Epithelial cell of prostate (primary cell): ENCODE results near the gene ACOT11.
"Not testable (repeated sequence)": the region's sequence is repeated elsewhere in the genome, so short reads cannot be mapped to it uniquely, and the experiment has no call there.

ENCODE experiments used
- DNase-seq: peaks from one replicate; pipeline ENCODE4 v3.0.0-alpha.2; 2011; ENCODE audit warnings: low read depth, low spot score
- H3K27ac ChIP-seq: fragments of 450-650 bp; 2 replicates; pipeline ENCODE4 v1.5.1; 2017; ENCODE audit warnings: mild to moderate bottlenecking

Gene ACOT11

GRCh38 chr1:54536656-54537055, 11.4 kb upstream of the ACOT11 start:
- not testable (repeated sequence) for DNase-seq, H3K27ac ChIP-seq

DNA sequence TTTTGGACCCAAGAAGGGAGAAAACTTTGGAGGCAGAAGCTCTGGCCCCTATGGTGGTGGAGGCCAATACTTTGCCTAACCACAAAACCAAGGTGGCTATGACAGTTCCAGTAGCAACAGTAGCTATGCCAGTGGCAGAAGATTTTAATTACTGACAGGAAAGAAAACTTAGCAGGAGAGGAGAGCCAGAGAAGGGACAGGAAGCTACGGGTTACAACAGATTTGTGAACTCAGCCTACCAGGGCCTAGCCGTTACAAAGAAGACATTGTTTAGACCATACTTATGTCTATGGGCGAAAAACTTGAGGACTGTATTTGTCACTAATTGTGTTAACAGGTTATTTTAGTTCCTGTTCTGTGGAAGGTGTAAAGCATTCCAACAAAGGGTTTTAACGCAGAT, 10.4 kb upstream of the ACOT11 start:
- no peak for DNase-seq
- H3K27ac ChIP-seq = no peak overlapping the region

- H3K27ac ChIP-seq = no peak overlapping the region
- no peak for DNase-seq
These were observed 9.5 kb upstream of the ACOT11 start for GRCh38 chr1:54538538-54538937.

- H3K27ac ChIP-seq = no peak overlapping the region
- no peak for DNase-seq
These were observed 7.3 kb upstream of the ACOT11 start for GRCh38 chr1:54540582-54541295.

DNA sequence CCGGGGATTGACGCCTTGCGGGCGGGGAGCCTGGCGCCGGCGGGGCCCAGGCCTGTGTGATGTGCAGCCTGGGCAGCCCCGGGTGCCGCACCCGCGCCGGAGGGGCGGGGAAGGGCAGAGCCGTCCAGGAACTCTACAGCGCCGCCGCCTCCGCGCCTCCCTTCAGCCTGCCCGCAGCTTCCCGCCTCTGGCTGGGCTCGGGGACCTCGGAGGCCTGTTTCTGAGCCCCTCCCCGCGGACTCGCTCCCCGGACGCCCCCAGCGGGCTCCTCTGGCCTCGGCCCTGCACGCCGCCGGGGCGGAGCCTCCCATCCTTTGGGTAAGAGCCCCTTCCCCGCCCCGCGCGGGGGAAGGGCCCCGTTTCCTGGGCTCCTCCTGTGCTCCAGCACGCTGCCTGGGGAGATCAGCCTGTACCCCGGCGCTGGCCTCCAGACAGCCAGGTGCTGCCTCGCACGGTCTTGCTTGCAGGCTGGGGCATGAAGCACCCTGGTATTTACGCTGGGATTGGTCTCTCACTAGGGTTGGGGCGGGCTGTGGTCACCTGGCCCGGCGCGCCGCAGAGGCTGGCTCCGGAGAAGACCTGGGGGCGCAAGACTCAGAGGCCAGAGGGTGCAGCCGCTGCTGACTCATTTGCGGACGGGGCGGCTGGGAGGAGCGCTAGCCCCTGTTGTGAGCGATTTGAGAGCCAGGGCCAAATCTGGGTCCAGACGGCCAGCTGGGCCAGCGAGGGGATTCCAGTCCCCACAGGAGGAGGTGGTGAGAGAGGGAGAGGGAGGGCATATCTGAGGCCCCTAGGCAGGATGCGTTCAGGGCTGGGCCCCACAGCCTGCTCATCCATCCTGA, 5.7 kb upstream of the ACOT11 start:
- H3K27ac ChIP-seq = peak overlapping the region; percentile 85
- peak; percentile 86 for DNase-seq

- DNase-seq = no peak
- peak overlapping the region; percentile 85 for H3K27ac ChIP-seq
These were observed 5.0 kb upstream of the ACOT11 start for GRCh38 chr1:54542962-54543539.

- peak overlapping the region; percentile 85 for H3K27ac ChIP-seq
- no peak for DNase-seq
These were observed 4.1 kb upstream of the ACOT11 start for GRCh38 chr1:54543729-54544496.

GRCh38 chr1:54545916-54546635, 2.0 kb upstream of the ACOT11 start:
- no peak overlapping the region for H3K27ac ChIP-seq
- no peak for DNase-seq

DNA sequence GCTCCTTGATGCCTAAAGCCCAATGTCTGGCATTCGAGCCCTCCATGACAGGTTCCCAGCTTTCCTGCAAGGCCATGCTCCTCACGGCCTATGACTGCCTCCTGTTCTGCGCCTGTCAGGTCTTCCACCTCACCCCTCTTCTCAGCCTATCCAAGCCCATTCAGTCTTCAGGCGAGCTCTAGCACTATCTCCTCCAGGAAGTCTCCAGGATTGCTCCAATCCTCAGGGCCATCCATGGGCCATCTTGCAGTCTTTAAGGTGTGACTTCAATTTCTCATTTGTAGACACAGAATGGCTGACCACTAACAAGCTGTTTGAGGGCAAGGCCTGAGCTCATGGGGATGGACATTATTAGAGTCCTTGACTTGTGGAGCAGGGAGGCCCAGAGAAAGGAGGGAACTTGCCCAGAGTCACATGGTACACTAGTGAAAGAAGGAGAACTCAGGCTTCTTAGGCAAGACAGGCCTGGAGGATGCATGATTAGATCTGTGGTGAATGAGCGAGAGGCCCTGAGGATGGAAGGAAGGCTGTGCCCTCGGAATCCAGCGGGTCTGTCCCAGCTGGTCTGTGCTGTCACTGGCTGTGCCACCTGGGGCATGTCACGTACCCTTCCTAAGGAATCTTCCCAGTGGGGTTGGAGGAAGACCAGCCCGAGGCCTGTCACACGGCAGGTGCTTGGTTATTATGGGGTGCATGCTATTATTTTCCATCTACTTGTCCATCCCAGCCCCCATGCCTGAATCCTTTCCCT, 1.2 kb upstream of the ACOT11 start:
- no peak overlapping the region for H3K27ac ChIP-seq
- no peak for DNase-seq

DNA sequence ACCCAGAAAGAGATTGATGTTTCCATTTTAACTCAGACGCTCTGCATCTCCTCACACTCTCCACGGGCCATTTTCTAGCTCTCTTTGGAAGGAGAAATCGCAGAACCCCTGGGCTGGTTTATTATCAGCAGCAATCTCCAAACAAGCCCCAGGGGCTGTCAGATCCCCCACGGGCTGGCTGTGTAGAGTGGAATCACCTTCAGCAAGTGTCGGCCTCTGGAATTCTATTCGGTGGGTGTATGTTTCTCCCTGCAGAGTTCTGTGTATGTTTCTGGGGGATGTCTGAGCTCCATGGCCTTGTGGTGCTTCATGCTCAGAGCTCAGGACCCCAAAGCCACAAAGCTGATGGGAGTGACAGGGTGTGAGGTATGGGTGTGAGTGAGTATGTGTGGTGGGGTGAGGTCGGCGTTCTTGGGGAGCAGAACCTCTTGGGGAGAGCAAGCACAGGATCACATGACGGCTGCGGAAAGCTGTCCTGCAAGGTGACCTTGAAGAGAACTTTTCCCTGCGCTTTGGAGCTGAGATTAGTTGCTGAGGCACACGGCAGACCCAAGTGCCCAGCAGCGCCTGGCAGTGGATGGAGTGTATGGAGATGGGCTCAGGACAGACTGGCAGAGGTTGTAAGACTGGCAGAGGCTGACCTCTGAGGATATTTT, 489 bp downstream of the ACOT11 start:
- no peak for DNase-seq
- no peak overlapping the region for H3K27ac ChIP-seq

- no peak for DNase-seq
- no peak overlapping the region for H3K27ac ChIP-seq
These were observed 1.3 kb downstream of the ACOT11 start for GRCh38 chr1:54549181-54549924.

GRCh38 chr1:54551891-54552290, 3.9 kb downstream of the ACOT11 start:
- DNase-seq = no peak
- no peak overlapping the region for H3K27ac ChIP-seq

DNA sequence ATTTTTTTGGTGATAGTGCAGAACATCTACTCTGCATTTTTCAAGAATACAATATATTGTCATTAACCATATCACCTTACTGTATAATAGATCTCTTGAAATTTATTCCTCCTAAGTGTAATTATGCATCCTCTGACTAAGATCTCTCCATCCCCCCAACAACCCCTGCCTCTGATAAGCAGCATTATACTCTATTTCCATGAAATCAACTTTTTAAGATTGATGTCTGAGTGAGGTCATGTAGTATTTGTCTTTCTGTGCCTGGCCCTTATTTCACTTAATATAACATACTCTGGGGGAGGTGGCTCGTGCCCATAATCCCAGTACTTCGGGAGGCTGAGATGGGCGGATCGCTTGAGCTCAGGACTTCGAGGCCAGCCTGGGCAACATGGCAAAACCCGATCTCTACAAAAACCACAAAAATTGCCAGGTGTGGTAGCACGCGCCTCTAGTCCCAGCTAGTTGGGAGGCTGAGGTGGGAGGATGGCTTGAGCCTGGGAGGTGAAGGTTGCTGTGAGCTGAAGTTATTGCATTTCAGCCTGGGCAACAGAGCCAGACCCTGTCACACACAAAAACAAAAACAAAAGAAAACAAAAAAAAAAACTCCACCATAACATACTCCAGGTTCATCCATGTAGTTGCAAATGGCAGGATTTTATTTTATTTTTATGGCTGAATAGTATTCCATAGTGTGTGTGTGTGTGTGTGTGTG, 5.7 kb downstream of the ACOT11 start:
- no peak overlapping the region for H3K27ac ChIP-seq
- no peak for DNase-seq

DNA sequence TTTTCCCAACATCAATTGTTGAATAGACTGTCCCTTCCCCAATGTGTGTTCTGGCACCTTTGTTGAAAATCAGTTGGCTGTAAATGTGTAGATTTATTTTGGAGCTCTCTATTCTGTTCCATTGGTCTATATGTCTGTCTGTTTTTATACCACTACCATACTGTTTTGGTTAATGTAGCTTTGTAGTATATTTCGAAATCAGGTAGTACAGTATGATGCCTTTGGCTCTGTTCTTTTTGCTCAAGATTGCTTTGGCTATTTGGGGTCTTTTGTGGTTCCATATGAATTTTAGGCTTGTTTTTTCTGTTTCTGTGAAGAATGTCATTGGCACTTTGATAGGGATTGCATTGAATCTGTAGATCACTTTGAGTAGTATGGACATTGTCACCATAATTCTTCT, 8.1 kb downstream of the ACOT11 start:
- no peak for DNase-seq
- no peak overlapping the region for H3K27ac ChIP-seq

DNA sequence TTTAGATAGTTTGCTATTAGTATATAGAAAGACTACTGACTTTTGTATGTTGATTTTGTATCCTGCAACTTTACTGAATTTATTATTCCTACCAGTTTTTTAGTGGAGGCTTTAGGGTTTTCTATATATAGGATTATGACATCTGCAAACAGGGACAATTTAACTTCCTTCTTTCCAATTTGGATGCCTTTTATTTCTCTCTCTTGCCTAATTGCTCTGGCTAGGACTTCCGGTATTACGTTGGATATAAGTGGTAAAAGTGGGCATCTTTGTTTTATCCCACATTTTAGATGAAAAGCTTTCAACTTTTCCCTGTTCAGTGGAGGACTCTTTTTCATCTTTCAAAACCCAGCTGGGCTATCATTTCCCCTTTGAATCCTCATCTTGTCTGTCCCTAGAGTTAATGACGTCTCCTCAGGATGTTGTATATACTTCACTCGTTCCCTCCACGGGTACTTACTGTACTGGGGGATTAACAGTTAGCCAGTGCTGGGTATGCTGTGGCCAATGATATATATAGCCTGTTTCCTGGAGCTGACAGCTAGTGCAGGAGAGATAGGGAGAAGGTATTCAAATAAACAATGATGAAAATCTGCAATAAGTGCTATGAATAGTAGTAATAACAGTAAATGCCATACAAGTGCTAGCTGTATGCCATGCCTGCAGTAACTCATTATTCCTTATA, 9.8 kb downstream of the ACOT11 start:
- no peak for DNase-seq
- H3K27ac ChIP-seq = no peak overlapping the region

DNA sequence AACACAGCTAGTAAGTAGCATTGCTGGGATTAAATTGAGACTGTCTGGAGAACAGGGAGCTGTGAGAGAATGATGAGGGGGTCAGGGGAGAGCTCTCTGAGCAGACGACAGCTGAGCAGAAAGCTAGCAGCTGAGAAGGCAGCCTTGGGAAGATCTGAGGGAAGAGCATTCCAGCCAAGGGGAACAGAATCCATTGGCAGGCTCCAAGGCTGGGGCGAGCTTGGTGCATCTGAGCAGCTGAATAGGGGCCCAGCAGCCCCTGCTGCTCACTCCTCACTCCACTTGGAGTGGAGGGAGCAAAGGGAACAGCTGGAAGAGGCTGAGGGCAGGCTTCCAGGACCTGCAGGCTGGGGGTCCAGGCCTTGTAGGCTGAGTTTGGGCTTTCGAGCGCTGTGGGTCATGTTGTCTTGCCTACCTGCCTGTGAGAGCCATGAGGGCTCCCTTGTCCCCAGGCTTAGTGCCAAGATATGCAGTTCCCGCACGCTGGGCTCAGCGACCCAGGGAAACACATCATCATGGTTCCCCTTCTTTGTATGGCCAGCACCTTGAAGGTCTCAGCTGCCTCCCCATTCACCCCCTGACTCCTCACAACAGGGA, 10.5 kb downstream of the ACOT11 start:
- no peak for DNase-seq

More for the DNA sequence above, 10.5 kb downstream of the ACOT11 start:
- H3K27ac ChIP-seq = no peak overlapping the region
